HepG2 (cell line): ENCODE measurements around the gene DLL4.

Experiments used
- MIXL1 ChIP-seq: IDR thresholded peaks from 2 replicates; pipeline ENCODE4 v1.6.1; 2016
- PRDM15 ChIP-seq: sonication (generic); formaldehyde crosslinking; IDR thresholded peaks from 2 replicates; pipeline ENCODE4 v1.4.0; 2020; ENCODE audit warnings: missing genetic modification reagents
- TCF7 ChIP-seq: sonication (generic); IDR thresholded peaks from 2 replicates; pipeline ENCODE4 v1.6.1; 2016; ENCODE audit warnings: antibody characterized with exemption, low read depth
- XRCC5 ChIP-seq: fragments of 200-400 bp; formaldehyde crosslinking; optimal IDR thresholded peaks from 2 replicates; pipeline ENCODE3; 2017; ENCODE audit warnings: mild to moderate bottlenecking, low read length
- ZNF225 ChIP-seq: sonication (generic); formaldehyde crosslinking; IDR thresholded peaks from 2 replicates; pipeline ENCODE4 v1.4.0; 2020; ENCODE audit warnings: mild to moderate bottlenecking, missing genetic modification reagents
- TF ChIP-seq, protein P1 (sequence below): sonication (generic); formaldehyde crosslinking; IDR thresholded peaks from 2 replicates; pipeline ENCODE4 v1.8.1; 2023; ENCODE audit warnings: mild to moderate bottlenecking, missing genetic modification reagents
- TF ChIP-seq, protein P2 (sequence below): sonication (generic); formaldehyde crosslinking; IDR thresholded peaks from 2 replicates; pipeline ENCODE4 v1.8.1; 2023; ENCODE audit warnings: missing genetic modification reagents, inconsistent platforms, borderline replicate concordance

DNA sequence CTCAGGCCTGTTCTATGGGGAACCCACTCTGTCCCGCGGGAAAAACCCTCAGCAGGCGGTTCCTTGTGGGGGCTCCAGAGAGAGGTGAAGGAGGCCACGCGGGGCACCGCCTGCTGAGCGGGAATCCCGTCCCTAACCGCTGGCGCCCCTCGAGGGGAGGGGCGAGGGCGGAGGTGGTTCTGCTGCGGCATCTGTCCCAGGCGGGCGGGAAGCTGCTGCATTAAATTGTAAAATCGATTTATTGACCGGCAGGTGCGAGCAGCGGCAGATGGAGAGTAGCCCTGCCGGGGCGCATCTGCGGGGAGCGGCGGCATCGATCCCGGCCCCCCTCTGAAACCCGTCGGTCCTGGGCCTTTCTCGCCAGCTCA is 3.7 kb upstream of the DLL4 start:
- TF ChIP-seq MIXL1 (CRISPR knock-in tag) (no peak), TCF7 (no peak), ZNF225 (no peak), PRDM15 (CRISPR knock-in tag) (no peak), XRCC5 (no peak)
- TF ChIP-seq, protein P1, sequence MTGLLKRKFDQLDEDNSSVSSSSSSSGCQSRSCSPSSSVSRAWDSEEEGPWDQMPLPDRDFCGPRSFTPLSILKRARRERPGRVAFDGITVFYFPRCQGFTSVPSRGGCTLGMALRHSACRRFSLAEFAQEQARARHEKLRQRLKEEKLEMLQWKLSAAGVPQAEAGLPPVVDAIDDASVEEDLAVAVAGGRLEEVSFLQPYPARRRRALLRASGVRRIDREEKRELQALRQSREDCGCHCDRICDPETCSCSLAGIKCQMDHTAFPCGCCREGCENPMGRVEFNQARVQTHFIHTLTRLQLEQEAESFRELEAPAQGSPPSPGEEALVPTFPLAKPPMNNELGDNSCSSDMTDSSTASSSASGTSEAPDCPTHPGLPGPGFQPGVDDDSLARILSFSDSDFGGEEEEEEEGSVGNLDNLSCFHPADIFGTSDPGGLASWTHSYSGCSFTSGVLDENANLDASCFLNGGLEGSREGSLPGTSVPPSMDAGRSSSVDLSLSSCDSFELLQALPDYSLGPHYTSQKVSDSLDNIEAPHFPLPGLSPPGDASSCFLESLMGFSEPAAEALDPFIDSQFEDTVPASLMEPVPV (CRISPR knock-in tag) = no peak
- TF ChIP-seq, protein P2, sequence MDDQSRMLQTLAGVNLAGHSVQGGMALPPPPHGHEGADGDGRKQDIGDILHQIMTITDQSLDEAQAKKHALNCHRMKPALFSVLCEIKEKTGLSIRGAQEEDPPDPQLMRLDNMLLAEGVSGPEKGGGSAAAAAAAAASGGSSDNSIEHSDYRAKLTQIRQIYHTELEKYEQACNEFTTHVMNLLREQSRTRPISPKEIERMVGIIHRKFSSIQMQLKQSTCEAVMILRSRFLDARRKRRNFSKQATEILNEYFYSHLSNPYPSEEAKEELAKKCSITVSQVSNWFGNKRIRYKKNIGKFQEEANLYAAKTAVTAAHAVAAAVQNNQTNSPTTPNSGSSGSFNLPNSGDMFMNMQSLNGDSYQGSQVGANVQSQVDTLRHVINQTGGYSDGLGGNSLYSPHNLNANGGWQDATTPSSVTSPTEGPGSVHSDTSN = no peak
